ENCODE measurements around the gene ACP3. TPM values are rescaled to one million over a fixed set of nuclear protein-coding genes. Genes with fewer than 3 reads are reported as not detected.

Gene ACP3
- total RNA-seq, 1 donor from 2014 or later, result not detected

GRCh38 chr3:132406587-132406986 lies 89.4 kb downstream of the ACP3 start:
- no peak for DNase-seq (ENCODE audit: low read depth in 2 of 2)

- DNase-seq (ENCODE audit: low read depth in 2 of 2), result no peak
Measured at GRCh38 chr3:132407025-132407424, 89.8 kb downstream of the ACP3 start.

Other genes starting within 250 kb of the ACP3 start
- gene DNAJC13, start 100.1 kb downstream of the ACP3 start, total RNA-seq, result 40.5 and 48.5 TPM in 2 replicates

Measured in dermis microvascular lymphatic vessel endothelial cell (primary cell).